ENCODE data around the gene DEFB127.
A peak's percentile ranks its signal among the peaks of the same experiment; 100 is the strongest.
"Not testable (repeated sequence)": the region's sequence is repeated elsewhere in the genome, so short reads cannot be mapped to it uniquely, and the experiment has no call there.

The DEFB127 gene, protein sequence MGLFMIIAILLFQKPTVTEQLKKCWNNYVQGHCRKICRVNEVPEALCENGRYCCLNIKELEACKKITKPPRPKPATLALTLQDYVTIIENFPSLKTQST

DNA sequence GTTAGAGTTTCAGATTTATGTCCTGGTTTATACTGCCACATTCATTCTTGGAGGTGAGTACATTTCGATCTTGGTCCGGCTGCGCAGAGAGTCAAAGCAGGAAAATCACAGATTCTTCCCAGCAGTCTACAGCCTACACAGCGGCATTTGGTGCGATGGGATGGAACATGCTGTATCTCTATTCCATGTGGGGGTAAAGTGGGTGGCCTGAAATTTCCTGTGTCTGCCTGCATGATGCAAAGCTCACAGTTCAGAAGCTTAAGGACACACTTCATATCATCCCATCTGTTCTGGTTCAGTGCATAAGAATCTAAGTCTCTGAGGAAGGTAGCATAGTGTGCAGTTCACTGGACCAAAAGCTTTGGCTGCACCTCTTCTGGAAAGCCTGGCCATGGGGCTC lies at the start of gene DEFB127:
Gene DEFB127, plus strand, starts transcription at position 301 of the 400 bp plus-strand sequence. Its CDS starts 91 bp downstream, at position 392.
- H3K4me1 Mint-ChIP-seq, result no peaks in the 10 kb centered on the region
- DNase-seq, result no peak
- peaks cover 5% of the 10 kb centered on the region for H3K27me3 Mint-ChIP-seq
- CTCF ChIA-PET, result no interaction called here
- H3K9me3 Mint-ChIP-seq, result no peaks in the 10 kb centered on the region
- H3K27ac Mint-ChIP-seq, result no peak within 1 kb of the TSS
- H3K4me3 Mint-ChIP-seq, result no peak within 1 kb of the TSS
- no peaks in the 10 kb centered on the region for H3K36me3 Mint-ChIP-seq

DNA sequence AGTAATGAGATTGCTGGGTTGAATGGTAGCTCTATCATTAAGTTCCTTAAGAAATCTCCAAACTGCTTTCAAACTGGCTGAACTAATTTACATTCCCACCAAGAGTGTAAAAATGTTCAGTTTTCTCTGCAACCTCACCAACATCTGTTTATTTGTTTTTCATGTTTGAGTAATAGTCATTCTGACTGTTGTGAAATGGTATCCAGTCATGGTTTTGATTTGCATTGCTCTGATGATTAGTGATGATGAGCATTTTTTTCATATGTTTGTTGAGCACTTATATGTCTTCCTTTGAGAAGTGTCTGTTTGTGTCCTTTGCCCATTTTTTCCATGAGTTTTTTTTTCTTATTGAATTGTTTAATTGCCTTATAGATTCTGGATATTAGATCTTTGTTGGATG lies 44.9 kb upstream of the DEFB127 start:
- H3K4me3 Mint-ChIP-seq, result no peak overlapping the region
- DNase-seq, result no peak
- H3K4me1 Mint-ChIP-seq, result no peaks in the 10 kb centered on the region
- no peaks in the 10 kb centered on the region for H3K9me3 Mint-ChIP-seq
- H3K27ac Mint-ChIP-seq, result no peak overlapping the region
- H3K27me3 Mint-ChIP-seq, result peaks cover 10% of the 10 kb centered on the region
- H3K36me3 Mint-ChIP-seq, result no peaks in the 10 kb centered on the region
- CTCF ChIA-PET, result no interaction called here

DNA sequence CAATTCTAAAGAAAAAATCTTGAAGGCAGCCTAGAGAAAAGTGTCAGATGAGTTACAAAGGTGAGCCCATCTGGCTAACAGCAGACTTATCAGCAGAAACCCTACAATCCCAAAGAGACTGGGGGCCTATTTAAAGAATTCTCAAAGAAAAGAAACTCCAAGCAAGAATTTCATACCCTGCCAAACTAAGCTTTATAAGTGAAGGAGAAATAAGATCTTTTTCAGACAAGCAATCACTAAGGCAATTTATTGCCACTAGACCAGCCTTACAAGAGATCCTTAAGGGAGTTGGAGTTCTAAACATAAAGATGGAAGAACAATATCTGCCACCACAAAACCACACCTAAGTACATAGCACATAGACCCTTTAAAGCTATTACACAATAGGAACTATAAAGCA lies 39.7 kb upstream of the DEFB127 start:
- H3K4me3 Mint-ChIP-seq, result no peak overlapping the region
- H3K27me3 Mint-ChIP-seq, result peaks cover 15% of the 10 kb centered on the region
- H3K4me1 Mint-ChIP-seq, result no peaks in the 10 kb centered on the region
- H3K36me3 Mint-ChIP-seq, result no peaks in the 10 kb centered on the region
- H3K9me3 Mint-ChIP-seq, result no peaks in the 10 kb centered on the region
- no peak for DNase-seq
- CTCF ChIA-PET, result no interaction called here
- no peak overlapping the region for H3K27ac Mint-ChIP-seq

DNA sequence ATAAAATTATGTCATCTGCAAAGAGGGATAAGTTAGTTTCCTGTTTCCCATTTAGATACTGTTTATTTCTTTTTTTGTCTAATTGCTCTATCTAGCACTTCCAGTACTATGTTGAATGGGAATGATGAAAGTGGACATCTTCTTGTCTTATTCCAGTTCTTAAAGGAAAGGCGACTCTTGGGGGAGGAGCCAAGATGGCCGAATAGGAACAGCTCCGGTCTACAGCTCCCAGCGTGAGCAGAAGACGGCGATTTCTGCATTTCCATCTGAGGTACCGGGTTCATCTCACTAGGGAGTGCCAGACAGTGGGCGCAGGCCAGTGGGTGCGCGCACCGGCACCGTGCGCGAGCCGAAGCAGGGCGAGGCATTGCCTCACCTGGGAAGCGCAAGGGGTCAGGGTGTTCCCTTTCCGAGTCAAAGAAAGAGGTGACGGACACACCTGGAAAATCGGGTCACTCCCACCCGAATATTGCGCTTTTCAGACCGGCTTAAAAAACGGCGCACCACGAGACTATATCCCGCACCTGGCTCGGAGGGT lies 27.4 kb upstream of the DEFB127 start:
- H3K9me3 Mint-ChIP-seq, CTCF ChIA-PET, DNase-seq, H3K27ac Mint-ChIP-seq, H3K4me3 Mint-ChIP-seq, H3K36me3 Mint-ChIP-seq, H3K4me1 Mint-ChIP-seq, H3K27me3 Mint-ChIP-seq: not testable (repeated sequence)

DNA sequence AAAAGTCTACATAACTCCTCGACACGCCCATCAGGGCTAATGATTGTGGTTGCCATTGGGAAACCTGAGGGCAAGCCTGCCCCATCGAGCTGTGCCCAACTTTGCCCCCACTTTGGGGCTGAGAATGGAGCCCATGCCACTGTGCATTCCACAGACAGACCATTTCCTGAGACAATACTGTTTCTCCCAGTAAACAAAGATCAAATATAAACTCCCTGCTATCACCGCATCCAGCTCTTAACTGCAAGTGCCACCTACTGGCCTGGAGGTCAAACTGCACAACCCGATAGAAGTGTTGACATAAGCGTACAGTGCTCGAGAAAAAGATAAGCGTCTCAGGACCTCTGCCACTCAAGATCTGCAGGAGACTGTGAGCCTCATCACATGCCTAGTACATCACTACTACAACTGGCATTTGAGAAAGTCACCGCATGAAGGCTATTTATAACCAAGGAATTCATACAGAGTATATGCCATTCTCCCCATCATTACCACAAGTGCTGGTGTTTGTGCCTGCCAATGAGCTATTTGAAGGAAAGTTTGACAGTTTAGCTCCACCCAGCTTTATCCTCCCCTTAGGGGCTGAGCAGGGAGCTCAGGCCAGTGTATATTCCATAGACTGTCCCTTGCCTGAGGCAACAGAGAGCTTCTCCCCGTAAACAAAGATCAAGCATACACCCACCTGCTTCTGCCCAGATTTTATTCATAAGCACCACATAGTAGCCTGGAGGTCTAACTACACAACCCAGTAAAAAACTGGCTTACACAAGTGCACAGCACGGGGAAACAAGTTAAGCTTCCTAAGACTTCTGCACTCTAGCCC lies 19.4 kb upstream of the DEFB127 start:
- H3K4me3 Mint-ChIP-seq, result no peak overlapping the region
- peaks cover 20% of the 10 kb centered on the region for H3K27me3 Mint-ChIP-seq
- peak; percentile 29 for DNase-seq
- no peaks in the 10 kb centered on the region for H3K36me3 Mint-ChIP-seq
- H3K27ac Mint-ChIP-seq, result no peak overlapping the region
- CTCF ChIA-PET, result no interaction called here
- H3K4me1 Mint-ChIP-seq, result no peaks in the 10 kb centered on the region
- H3K9me3 Mint-ChIP-seq, result peaks cover 6% of the 10 kb centered on the region

DNA sequence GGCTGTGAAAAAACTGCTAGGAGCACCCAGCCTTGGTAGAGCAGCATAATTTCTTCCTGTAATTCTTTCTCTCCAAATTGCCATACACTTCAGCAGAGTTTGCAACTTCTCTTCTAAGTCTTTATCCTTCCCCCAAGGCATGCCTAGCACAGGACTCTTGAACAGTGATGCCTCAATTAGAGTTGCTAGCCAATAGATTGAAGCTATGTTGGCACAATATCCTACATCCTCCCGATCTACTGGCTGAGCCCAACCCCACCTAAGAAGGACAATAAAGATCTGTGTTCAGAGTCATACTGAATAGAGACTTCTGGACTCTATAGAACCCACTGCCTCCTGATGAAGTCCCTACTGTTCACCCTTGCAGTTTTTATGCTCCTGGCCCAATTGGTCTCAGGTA lies 15.0 kb upstream of the DEFB127 start, which contains the start of gene DEFB126:
Gene DEFB126, plus strand, starts transcription at position 301 of the 400 bp plus-strand sequence. Its CDS starts 39 bp downstream, at position 340.
- H3K27me3 Mint-ChIP-seq, result peaks cover 32% of the 10 kb centered on the region
- H3K9me3 Mint-ChIP-seq, result peaks cover 4% of the 10 kb centered on the region
- no peak for DNase-seq
- H3K27ac Mint-ChIP-seq, result no peak within 1 kb of the TSS
- CTCF ChIA-PET, result no interaction called here
- H3K4me3 Mint-ChIP-seq, result no peak within 1 kb of the TSS
- H3K36me3 Mint-ChIP-seq, result no peaks in the 10 kb centered on the region
- H3K4me1 Mint-ChIP-seq, result no peaks in the 10 kb centered on the region

DNA sequence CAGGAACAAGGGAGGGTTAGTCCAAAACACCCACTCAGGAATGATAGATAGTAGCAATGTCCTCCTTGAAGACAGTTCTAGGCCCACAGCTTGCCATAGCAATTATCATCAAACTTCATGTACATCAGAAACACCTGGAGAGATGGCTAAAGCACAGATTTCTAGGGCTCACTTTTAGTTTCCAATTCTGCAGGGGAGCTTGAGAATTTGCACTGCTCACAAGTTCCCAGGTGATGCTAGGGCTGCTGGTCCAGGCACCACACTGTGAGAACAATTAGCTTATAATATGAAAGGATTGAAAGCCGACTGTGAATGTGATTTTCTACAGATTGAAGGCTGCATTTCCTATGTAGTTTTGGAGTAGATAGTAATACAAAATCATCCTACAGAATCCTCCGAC lies 11.4 kb upstream of the DEFB127 start:
- Mint-ChIP-seq H3K27me3 (peaks cover 20% of the 10 kb centered on the region), H3K9me3 (no peaks in the 10 kb centered on the region), H3K27ac (no peak overlapping the region), H3K4me1 (no peaks in the 10 kb centered on the region), H3K4me3 (no peak overlapping the region), H3K36me3 (no peaks in the 10 kb centered on the region)
- CTCF ChIA-PET, result no interaction called here
- DNase-seq, result no peak

DNA sequence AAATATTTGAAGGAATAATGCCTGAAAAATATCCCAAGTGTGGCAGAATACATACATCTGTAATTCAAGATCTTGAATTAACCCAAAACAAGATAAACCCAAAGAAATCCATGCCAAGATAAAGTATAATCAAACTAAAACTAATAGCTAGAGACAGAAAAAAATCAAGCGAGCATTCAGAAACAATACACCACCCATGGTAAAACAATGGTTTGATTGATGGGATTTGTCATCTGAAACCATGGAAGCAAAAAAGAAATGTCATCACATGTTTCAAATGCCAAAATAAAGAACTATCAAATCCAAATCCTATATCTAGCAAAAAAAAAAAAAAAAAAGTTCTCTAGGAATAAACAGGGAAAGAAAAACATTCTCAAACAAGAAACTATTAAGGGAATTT lies 5.1 kb upstream of the DEFB127 start:
- Mint-ChIP-seq H3K36me3 (no peaks in the 10 kb centered on the region), H3K4me1 (no peaks in the 10 kb centered on the region), H3K27me3 (peaks cover under 1% of the 10 kb centered on the region), H3K4me3 (no peak overlapping the region), H3K27ac (no peak overlapping the region), H3K9me3 (no peaks in the 10 kb centered on the region)
- DNase-seq, result no peak
- CTCF ChIA-PET, result no interaction called here

DNA sequence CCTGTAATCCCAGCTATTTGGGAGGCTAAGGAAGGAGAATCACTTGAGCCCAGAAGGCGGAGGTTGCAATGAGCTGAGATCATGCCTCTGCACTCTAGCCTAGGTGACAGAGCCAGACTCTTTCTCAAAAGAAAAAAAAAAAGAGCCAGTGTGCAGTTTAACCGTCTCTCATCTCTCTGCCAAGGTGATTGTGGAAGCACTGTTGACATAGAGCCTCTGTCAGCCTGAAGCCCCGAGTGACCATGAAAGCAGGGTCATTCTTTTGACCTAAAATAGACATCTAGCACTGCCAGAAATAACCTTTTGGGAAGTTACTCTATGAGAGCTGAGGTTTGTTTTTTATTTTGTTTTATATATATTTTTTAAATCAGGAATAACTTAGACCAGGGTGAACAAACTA lies 7.4 kb downstream of the DEFB127 start:
- CTCF ChIA-PET, result no interaction called here
- Mint-ChIP-seq H3K4me3 (no peak overlapping the region), H3K36me3 (no peaks in the 10 kb centered on the region), H3K27ac (no peak overlapping the region), H3K9me3 (no peaks in the 10 kb centered on the region), H3K27me3 (peaks cover 16% of the 10 kb centered on the region), H3K4me1 (no peaks in the 10 kb centered on the region)
- DNase-seq, result no peak

DNA sequence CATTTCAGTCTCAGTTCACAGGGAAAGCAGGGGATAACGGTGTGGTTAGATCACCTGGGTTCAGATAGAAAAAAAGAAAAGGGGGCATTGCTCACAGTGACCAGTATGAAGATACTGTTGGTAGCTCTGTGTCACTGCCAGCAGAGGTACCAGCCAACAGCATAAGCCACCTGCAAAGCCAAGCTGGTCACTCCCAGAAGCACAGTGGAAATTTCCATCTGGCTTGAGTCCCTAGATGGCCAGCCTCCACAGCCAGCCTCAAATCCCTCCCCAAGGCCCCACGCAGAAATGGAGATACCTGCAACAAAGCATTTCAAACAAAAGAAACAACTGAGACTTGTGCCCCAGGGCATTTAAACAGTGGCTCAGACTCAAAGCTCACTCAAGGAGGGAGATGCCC lies 11.6 kb downstream of the DEFB127 start:
- CTCF ChIA-PET, result no interaction called here
- H3K4me1 Mint-ChIP-seq, result no peaks in the 10 kb centered on the region

DNA sequence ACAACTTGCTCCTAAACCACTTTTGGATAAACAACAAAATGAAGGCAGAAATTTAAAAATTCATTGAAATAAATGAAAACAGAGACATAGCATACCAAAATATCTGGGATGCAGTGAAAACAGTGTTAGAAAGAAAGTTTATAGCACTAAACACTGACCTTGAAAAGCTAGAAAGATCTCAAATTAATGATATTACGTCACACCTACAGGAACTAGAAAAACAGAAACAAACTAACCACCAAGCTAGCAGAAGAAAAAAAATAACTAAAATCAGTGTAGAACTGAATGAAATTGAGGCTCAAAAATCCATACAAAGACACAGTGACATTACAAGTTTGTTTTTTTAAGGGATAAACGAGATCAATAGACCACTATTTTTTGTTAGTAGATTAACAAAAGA lies 27.0 kb downstream of the DEFB127 start:
- no peak overlapping the region for H3K4me3 Mint-ChIP-seq

More for the DNA sequence above, 11.6 kb downstream of the DEFB127 start:
- Mint-ChIP-seq H3K27ac (no peak overlapping the region), H3K9me3 (no peaks in the 10 kb centered on the region), H3K4me3 (no peak overlapping the region), H3K27me3 (peaks cover 16% of the 10 kb centered on the region), H3K36me3 (no peaks in the 10 kb centered on the region)
- DNase-seq, result no peak

DNA sequence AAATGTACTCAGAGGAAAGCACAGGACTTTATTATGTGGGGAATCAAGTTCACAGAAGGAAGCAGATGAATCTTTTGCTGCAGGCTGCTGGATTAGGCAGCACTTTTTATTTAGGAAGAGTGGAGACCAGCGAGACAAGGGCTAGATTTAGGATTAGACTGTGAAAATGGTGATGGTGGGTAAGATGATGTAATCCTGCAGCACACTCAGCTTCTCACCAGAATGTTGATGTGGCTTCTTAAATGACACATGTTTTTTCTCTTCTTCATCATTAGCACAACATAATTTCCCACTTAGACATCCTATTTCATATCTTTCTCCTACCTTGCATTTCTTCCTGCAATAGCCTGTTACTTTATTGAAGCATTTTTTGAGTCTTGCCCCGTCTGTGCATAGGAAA lies 30.5 kb downstream of the DEFB127 start:
- Mint-ChIP-seq H3K4me1 (peaks cover 9% of the 10 kb centered on the region), H3K9me3 (peaks cover 4% of the 10 kb centered on the region), H3K27ac (no peak overlapping the region), H3K27me3 (peaks cover 43% of the 10 kb centered on the region), H3K36me3 (no peaks in the 10 kb centered on the region), H3K4me3 (no peak overlapping the region)
- CTCF ChIA-PET, result no interaction called here
- DNase-seq, result no peak

More for the DNA sequence above, 27.0 kb downstream of the DEFB127 start:
- CTCF ChIA-PET, result no interaction called here
- Mint-ChIP-seq H3K9me3 (peaks cover 4% of the 10 kb centered on the region), H3K36me3 (no peaks in the 10 kb centered on the region), H3K4me1 (peaks cover 9% of the 10 kb centered on the region), H3K27me3 (peaks cover 39% of the 10 kb centered on the region), H3K27ac (no peak overlapping the region)
- DNase-seq, result no peak

DNA sequence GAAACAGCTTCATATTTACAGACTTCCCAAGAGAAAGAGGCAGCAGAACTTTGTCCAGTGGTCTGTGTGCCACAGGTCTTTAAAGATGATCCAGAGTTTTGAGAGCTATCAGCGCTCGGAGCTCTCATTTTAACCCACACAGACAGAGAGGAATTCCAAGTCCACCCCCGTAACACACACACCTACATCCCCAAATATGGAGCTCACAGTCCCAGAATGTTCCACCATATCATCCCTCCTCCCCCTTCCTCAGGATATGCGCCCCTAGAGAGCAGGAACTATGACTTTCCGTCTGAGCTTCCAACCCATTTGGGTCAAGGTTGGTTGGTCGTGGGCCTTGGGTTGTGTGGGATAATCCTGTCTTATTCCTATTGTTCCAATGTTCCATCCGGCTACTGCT lies 32.4 kb downstream of the DEFB127 start, which contains the start of gene DEFB128:
Gene DEFB128, minus strand, starts transcription at position 101 of the 400 bp plus-strand sequence. Its CDS starts 88 bp downstream, at position 13.
- H3K4me3 Mint-ChIP-seq, result no peak within 1 kb of the TSS
- CTCF ChIA-PET, result no interaction called here
- H3K27me3 Mint-ChIP-seq, result peaks cover 33% of the 10 kb centered on the region
- H3K9me3 Mint-ChIP-seq, result peaks cover 2% of the 10 kb centered on the region
- no peak for DNase-seq
- H3K27ac Mint-ChIP-seq, result no peak within 1 kb of the TSS
- H3K36me3 Mint-ChIP-seq, result no peaks in the 10 kb centered on the region
- peaks cover 2% of the 10 kb centered on the region for H3K4me1 Mint-ChIP-seq

DNA sequence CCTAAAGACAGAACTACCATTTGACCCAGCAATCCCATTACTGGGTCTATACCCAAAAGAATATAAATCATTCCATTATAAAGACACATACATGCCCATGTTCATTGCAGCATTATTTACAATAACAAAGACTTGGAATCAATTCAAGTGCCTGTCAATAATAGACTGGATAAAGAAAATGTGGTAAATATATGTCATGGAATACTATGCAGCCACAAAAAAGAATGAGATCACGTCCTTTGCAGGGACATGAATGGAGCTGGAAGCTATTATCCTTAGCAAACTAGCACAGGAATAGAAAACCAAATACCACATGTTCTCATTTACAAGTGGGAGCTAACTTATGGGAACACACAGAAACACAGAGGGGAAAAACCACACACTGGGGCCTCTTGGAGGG lies 41.0 kb downstream of the DEFB127 start:
- DNase-seq, result no peak
- Mint-ChIP-seq H3K4me1 (no peaks in the 10 kb centered on the region), H3K9me3 (no peaks in the 10 kb centered on the region), H3K27me3 (peaks cover 8% of the 10 kb centered on the region), H3K27ac (no peak overlapping the region), H3K4me3 (no peak overlapping the region), H3K36me3 (no peaks in the 10 kb centered on the region)
- CTCF ChIA-PET, result no interaction called here

DNA sequence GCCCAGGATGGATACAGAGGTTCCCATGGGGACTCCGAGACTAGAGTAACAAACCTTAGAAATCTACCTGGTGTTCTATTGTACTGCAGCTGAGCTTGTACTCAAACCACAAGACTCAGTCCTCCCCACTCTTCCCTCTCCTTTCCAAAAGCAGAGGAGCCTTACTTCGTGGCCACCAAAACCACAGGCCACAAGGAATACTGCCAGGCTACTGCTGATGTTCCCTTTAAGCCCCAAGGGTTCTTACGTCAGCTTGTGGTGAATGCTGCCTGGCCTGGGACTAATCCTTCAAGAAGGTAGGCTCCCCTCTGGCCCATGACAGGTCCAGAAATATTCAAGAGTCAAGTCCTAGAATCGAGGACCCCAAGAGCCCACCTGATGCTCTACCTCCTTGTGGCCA lies 42.7 kb downstream of the DEFB127 start:
- H3K9me3 Mint-ChIP-seq, result no peaks in the 10 kb centered on the region
- H3K27me3 Mint-ChIP-seq, result peaks cover 8% of the 10 kb centered on the region
- H3K36me3 Mint-ChIP-seq, result no peaks in the 10 kb centered on the region
- DNase-seq, result no peak
- H3K4me3 Mint-ChIP-seq, result no peak overlapping the region
- no peaks in the 10 kb centered on the region for H3K4me1 Mint-ChIP-seq
- no peak overlapping the region for H3K27ac Mint-ChIP-seq
- CTCF ChIA-PET, result interaction anchor here (0.8 kb wide), 1 partner anchor 53 kb away, joined by 4 read pairs; no protein-coding TSS in a partner anchor

Data from activated naive CD4-positive, alpha-beta T cell treated with anti-CD3 and anti-CD28 coated beads, Interleukin-2, amount 10 ng/mL, durations not matched to agents 7 days and 5 days (primary cell).